Measurements from ENCODE around the gene MED12L. TPM values are rescaled to one million over a fixed set of nuclear protein-coding genes. Genes with fewer than 3 reads are reported as not detected.

The MED12L gene
- total and polyA plus RNA-seq, 10 of the 15 experiments (the other 5 are each of a cell fraction or from before 2014, with no cell fraction given), result 0.01 to 0.06 (median 0.03) TPM; not detected in 2

GRCh38 chr3:151224268-151224866 is 138.9 kb downstream of the MED12L start:
- H3K9me3 ChIP-seq (replicated peaks; ENCODE audit: control insufficient read depth, insufficient read depth, low read length), result no peaks in the 10 kb centered on the region
- in situ Hi-C loops (cut with MboI), result no loop called here
- no peaks in the 10 kb centered on the region for H3K79me2 ChIP-seq (ENCODE audit: control insufficient read depth, insufficient read depth, low read length)
- H3K4me1 ChIP-seq (ENCODE audit: control insufficient read depth, insufficient read depth, low read length), result peaks cover 9% of the 10 kb centered on the region
- ChIA-PET RAD21 (ENCODE audit: unreplicated experiment) (no interaction called here), CTCF (interaction anchor here (0.6 to 8.7 kb wide), 6 partner anchors 10 to 200 kb away, joined by 3 to 182 read pairs (median 4); partner anchors contain the start of gene P2RY14), SMC1A (ENCODE audit: uncharacterized antibody, unreplicated experiment) (interaction anchor here (0.6 to 7.6 kb wide), 5 partner anchors 38 to 155 kb away, joined by 3 to 98 read pairs (median 5); partner anchors contain the start of gene P2RY14), POLR2A (no interaction called here)
- no peaks in the 10 kb centered on the region for H3K27me3 ChIP-seq (replicated peaks in 1 of 2; ENCODE audit: control insufficient read depth in 2 of 2, insufficient read depth in 2 of 2, low read length in 1 of 2)
- H3K27ac ChIP-seq (ENCODE audit: control insufficient read depth, insufficient read depth), result no peak overlapping the region
- TF ChIP-seq SREBF1 (IDR thresholded peaks at IDR 0.05; ENCODE audit: low read length), result no peak
- no peak for TF ChIP-seq ZSCAN29 (IDR thresholded peaks at IDR 0.05)
- TF ChIP-seq RELA (IDR thresholded peaks at IDR 0.05; ENCODE audit: borderline replicate concordance, partially characterized antibody), result no peak
- TF ChIP-seq NBN (IDR thresholded peaks at IDR 0.05), result no peak
- no peak for TF ChIP-seq FOS (IDR thresholded peaks at IDR 0.05; ENCODE audit: borderline replicate concordance, extremely low read depth, insufficient read length)
- TF ChIP-seq TCF3 (IDR thresholded peaks at IDR 0.05; ENCODE audit: borderline replicate concordance, insufficient read depth, low read depth, low read length), result no peak
- TF ChIP-seq TAF1 (IDR thresholded peaks at IDR 0.05; ENCODE audit: borderline replicate concordance, low read depth, low read length), result no peak
- TF ChIP-seq ZNF384 (IDR thresholded peaks at IDR 0.05; ENCODE audit: borderline replicate concordance, low read depth, low read length), result no peak
- TF ChIP-seq HDAC2 (IDR thresholded peaks at IDR 0.05), result no peak
- TF ChIP-seq USF1 (IDR thresholded peaks at IDR 0.05; ENCODE audit: borderline replicate concordance, extremely low read length, insufficient read depth, low read depth, low read length), result no peak
- no peak for TF ChIP-seq SUPT20H (IDR thresholded peaks at IDR 0.05; ENCODE audit: borderline replicate concordance, control insufficient read depth, low read depth, low read length)
- no peak for TF ChIP-seq CBFB (IDR thresholded peaks at IDR 0.05; ENCODE audit: low read depth)
- TF ChIP-seq NFYA (IDR thresholded peaks at IDR 0.05; ENCODE audit: borderline replicate concordance, low read depth, low read length), result no peak
- no peak for TF ChIP-seq GABPA (IDR thresholded peaks at IDR 0.05; ENCODE audit: low read depth)
- TF ChIP-seq, protein P1, sequence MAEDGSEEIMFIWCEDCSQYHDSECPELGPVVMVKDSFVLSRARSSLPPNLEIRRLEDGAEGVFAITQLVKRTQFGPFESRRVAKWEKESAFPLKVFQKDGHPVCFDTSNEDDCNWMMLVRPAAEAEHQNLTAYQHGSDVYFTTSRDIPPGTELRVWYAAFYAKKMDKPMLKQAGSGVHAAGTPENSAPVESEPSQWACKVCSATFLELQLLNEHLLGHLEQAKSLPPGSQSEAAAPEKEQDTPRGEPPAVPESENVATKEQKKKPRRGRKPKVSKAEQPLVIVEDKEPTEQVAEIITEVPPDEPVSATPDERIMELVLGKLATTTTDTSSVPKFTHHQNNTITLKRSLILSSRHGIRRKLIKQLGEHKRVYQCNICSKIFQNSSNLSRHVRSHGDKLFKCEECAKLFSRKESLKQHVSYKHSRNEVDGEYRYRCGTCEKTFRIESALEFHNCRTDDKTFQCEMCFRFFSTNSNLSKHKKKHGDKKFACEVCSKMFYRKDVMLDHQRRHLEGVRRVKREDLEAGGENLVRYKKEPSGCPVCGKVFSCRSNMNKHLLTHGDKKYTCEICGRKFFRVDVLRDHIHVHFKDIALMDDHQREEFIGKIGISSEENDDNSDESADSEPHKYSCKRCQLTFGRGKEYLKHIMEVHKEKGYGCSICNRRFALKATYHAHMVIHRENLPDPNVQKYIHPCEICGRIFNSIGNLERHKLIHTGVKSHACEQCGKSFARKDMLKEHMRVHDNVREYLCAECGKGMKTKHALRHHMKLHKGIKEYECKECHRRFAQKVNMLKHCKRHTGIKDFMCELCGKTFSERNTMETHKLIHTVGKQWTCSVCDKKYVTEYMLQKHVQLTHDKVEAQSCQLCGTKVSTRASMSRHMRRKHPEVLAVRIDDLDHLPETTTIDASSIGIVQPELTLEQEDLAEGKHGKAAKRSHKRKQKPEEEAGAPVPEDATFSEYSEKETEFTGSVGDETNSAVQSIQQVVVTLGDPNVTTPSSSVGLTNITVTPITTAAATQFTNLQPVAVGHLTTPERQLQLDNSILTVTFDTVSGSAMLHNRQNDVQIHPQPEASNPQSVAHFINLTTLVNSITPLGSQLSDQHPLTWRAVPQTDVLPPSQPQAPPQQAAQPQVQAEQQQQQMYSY (CRISPR knock-in tag; IDR thresholded peaks at IDR 0.05), result no peak
- 33% methylated on average over 4 of the region's 4 CpGs for WGBS (ENCODE audit: insufficient coverage, insufficient replicate concordance, low lambda C conversion rate, missing lambda C conversion rate)
- ATAC-seq (no peak), DNase-seq (ENCODE audit: low read depth, low spot score) (no peak), FAIRE-seq (no peak)
- H3K4me2 ChIP-seq (ENCODE audit: control insufficient read depth, insufficient read depth), result no peak overlapping the region
- H4K20me1 ChIP-seq (ENCODE audit: control insufficient read depth, insufficient read depth), result no peaks in the 10 kb centered on the region
- BruUV-seq (replicated peaks), result no TSS peak
- intact Hi-C loops (cut with micrococcal nuclease; ENCODE audit: unreplicated experiment), result no loop called here
- no peaks in the 10 kb centered on the region for H3K36me3 ChIP-seq (ENCODE audit: control insufficient read depth in 2 of 2, insufficient read depth in 2 of 2, low read length in 1 of 2)
- no peak overlapping the region for H3K9ac ChIP-seq (ENCODE audit: control insufficient read depth, insufficient read depth, low read length)
- no peak overlapping the region for H2AFZ ChIP-seq (ENCODE audit: control insufficient read depth, low read depth, low read length)
- H3K4me3 ChIP-seq, result no peak overlapping the region

Data from GM12878 (cell line).